ENCODE data around the gene UNC13A.

UNC13A gene

GRCh38 chr19:17687857-17688784 lies at the start of gene UNC13A:
Gene UNC13A (minus strand): TSS chr19:17688354. CDS start chr19:17688199, 155 bp downstream.
- Mint-ChIP-seq H3K4me3 (peak within 1 kb of the TSS; percentile 61), H3K4me1 (peaks cover 10% of the 10 kb centered on the region), H3K9me3 (no peaks in the 10 kb centered on the region), H3K27me3 (ENCODE audit: low read depth, poor library complexity) (peaks cover 79% of the 10 kb centered on the region), H3K27ac (no peak within 1 kb of the TSS), H3K36me3 (ENCODE audit: low read depth) (no peaks in the 10 kb centered on the region)
- peak; percentile 96 for DNase-seq
- TF ChIP-seq CTCF (IDR thresholded peaks at IDR 0.05), result no peak

GRCh38 chr19:17737690-17738153 lies 49.6 kb upstream of the UNC13A start:
- no peaks in the 10 kb centered on the region for H3K27me3 Mint-ChIP-seq (ENCODE audit: low read depth, poor library complexity)

GRCh38 chr19:17735410-17735809 lies 47.3 kb upstream of the UNC13A start:
- TF ChIP-seq CTCF (IDR thresholded peaks at IDR 0.05), result no peak
- Mint-ChIP-seq H3K4me1 (peaks cover 12% of the 10 kb centered on the region), H3K36me3 (ENCODE audit: low read depth) (peaks cover 67% of the 10 kb centered on the region), H3K4me3 (no peak overlapping the region), H3K27me3 (ENCODE audit: low read depth, poor library complexity) (no peaks in the 10 kb centered on the region), H3K9me3 (peaks cover 17% of the 10 kb centered on the region), H3K27ac (no peak overlapping the region)
- DNase-seq, result no peak

More at GRCh38 chr19:17737690-17738153, 49.6 kb upstream of the UNC13A start:
- H3K9me3 Mint-ChIP-seq, result peaks cover 18% of the 10 kb centered on the region
- TF ChIP-seq CTCF (IDR thresholded peaks at IDR 0.05), result no peak
- H3K4me1 Mint-ChIP-seq, result peaks cover 12% of the 10 kb centered on the region
- H3K36me3 Mint-ChIP-seq (ENCODE audit: low read depth), result peaks cover 60% of the 10 kb centered on the region
- H3K4me3 Mint-ChIP-seq, result no peak overlapping the region
- DNase-seq, result no peak
- peak overlapping the region; percentile 74 for H3K27ac Mint-ChIP-seq

- H3K9me3 Mint-ChIP-seq, result peaks cover 19% of the 10 kb centered on the region
- H3K4me3 Mint-ChIP-seq, result no peak overlapping the region
- H3K27me3 Mint-ChIP-seq (ENCODE audit: low read depth, poor library complexity), result no peaks in the 10 kb centered on the region
- no peak for DNase-seq
- peaks cover 79% of the 10 kb centered on the region for H3K36me3 Mint-ChIP-seq (ENCODE audit: low read depth)
- TF ChIP-seq CTCF (IDR thresholded peaks at IDR 0.05), result no peak
- H3K27ac Mint-ChIP-seq, result peak overlapping the region; percentile 57
- peaks cover 7% of the 10 kb centered on the region for H3K4me1 Mint-ChIP-seq
These were observed 46.0 kb upstream of the UNC13A start for GRCh38 chr19:17734146-17734545.

- Mint-ChIP-seq H3K9me3 (peaks cover 19% of the 10 kb centered on the region), H3K36me3 (ENCODE audit: low read depth) (peaks cover 77% of the 10 kb centered on the region), H3K27me3 (ENCODE audit: low read depth, poor library complexity) (no peaks in the 10 kb centered on the region), H3K4me1 (no peaks in the 10 kb centered on the region), H3K4me3 (no peak overlapping the region), H3K27ac (no peak overlapping the region)
- DNase-seq, result no peak
- TF ChIP-seq CTCF (IDR thresholded peaks at IDR 0.05), result no peak
These were observed 45.0 kb upstream of the UNC13A start for GRCh38 chr19:17733127-17733526.

Measured in nephron progenitor cell (in vitro differentiated cells).